GM23248 (cell line): ENCODE measurements around the gene NDUFA5.

ENCODE experiments used
- EZH2 ChIP-seq: fragments of 200-600 bp; sonication (generic); IDR thresholded peaks from 2 replicates; pipeline ENCODE4 v1.6.1; 2018; ENCODE audit warnings: antibody characterized with exemption, mild to moderate bottlenecking; ENCODE audit not compliant: insufficient read depth, poor library complexity, severe bottlenecking
- EZH2phosphoT487 ChIP-seq: fragments of 200-600 bp; sonication (generic); IDR thresholded peaks from 2 replicates; pipeline ENCODE4 v1.6.1; 2018; ENCODE audit warnings: antibody characterized with exemption, moderate library complexity, mild to moderate bottlenecking, low read depth; ENCODE audit not compliant: insufficient read depth

GRCh38 chr7:123573341-123573740 lies 15.7 kb upstream of the NDUFA5 start:
- TF ChIP-seq EZH2phosphoT487 (no peak), EZH2 (no peak)
